Stimulated activated CD8-positive, alpha-beta memory T cell treated with anti-CD3 and anti-CD28 coated beads, Interleukin-4, amount 100 ng/mL, for 24 hours (primary cell): Measurements from ENCODE around the gene RPS15.
"Not testable (repeated sequence)": the region's sequence is repeated elsewhere in the genome, so short reads cannot be mapped to it uniquely, and the experiment has no call there.

ENCODE experiments used
- DNase-seq: peaks from one replicate; pipeline ENCODE4 v3.0.0-alpha.2; 2020; ENCODE audit warnings: low read depth

The RPS15 gene

GRCh38 chr19:1402411-1403070 is 35.7 kb upstream of the RPS15 start:
- DNase-seq: no peak

- DNase-seq: peak; percentile 100
Measured at GRCh38 chr19:1406774-1407527, 31.2 kb upstream of the RPS15 start.

- DNase-seq: peak; percentile 29
Measured at GRCh38 chr19:1407528-1408299, 30.5 kb upstream of the RPS15 start, which contains the start of gene DAZAP1. DAZAP1 (plus strand) TSS chr19:1407586; CDS start chr19:1407774, 188 bp downstream.

GRCh38 chr19:1408300-1409203 is 29.6 kb upstream of the RPS15 start:
- peak; percentile 48 for DNase-seq

GRCh38 chr19:1409204-1410005 is 28.8 kb upstream of the RPS15 start:
- DNase-seq: no peak

- no peak for DNase-seq
Measured at GRCh38 chr19:1410136-1410786, 27.9 kb upstream of the RPS15 start.

GRCh38 chr19:1410789-1411188 is 27.4 kb upstream of the RPS15 start:
- no peak for DNase-seq

GRCh38 chr19:1411255-1412191 is 26.7 kb upstream of the RPS15 start:
- no peak for DNase-seq

GRCh38 chr19:1412323-1412923 is 25.8 kb upstream of the RPS15 start:
- no peak for DNase-seq

GRCh38 chr19:1412995-1413800 is 25.0 kb upstream of the RPS15 start:
- no peak for DNase-seq

- DNase-seq: no peak
Measured at GRCh38 chr19:1416014-1416841, 22.0 kb upstream of the RPS15 start.

- no peak for DNase-seq
Measured at GRCh38 chr19:1417145-1417544, 21.1 kb upstream of the RPS15 start.

GRCh38 chr19:1417681-1418495 is 20.3 kb upstream of the RPS15 start:
- no peak for DNase-seq

- DNase-seq: no peak
Measured at GRCh38 chr19:1418496-1418775, 19.8 kb upstream of the RPS15 start.

GRCh38 chr19:1418951-1419738 is 19.1 kb upstream of the RPS15 start:
- no peak for DNase-seq

- not testable (repeated sequence) for DNase-seq
Measured at GRCh38 chr19:1420085-1420484, 18.1 kb upstream of the RPS15 start.
